ENCODE data around the gene COBLL1. TPM values are rescaled to one million over a fixed set of nuclear protein-coding genes. Genes with fewer than 3 reads are reported as not detected.

Gene COBLL1
- total RNA-seq, 1 experiment from 2014 or later: 47.0 TPM

GRCh38 chr2:164816046-164816445 is 25.6 kb downstream of the COBLL1 start:
- no peaks in the 10 kb centered on the region for H3K36me3 Mint-ChIP-seq (ENCODE audit: insufficient read depth, unreplicated experiment)
- ChIA-PET POLR2A (interaction anchor here (0.8 to 2.1 kb wide), 2 partner anchors 9 to 103 kb away, joined by 3 to 7 read pairs; no protein-coding TSS in a partner anchor), CTCF (interaction anchor here (0.7 to 0.8 kb wide), 3 partner anchors 9 to 100 kb away, joined by 3 read pairs; partner anchors contain the start of gene COBLL1)
- no TSS peak for BruUV-seq (replicated peaks)
- intact Hi-C loops (cut with micrococcal nuclease): no loop called here
- no peak for DNase-seq (ENCODE audit: unreplicated experiment)
- H3K9me3 Mint-ChIP-seq (ENCODE audit: unreplicated experiment): no peaks in the 10 kb centered on the region
- no peak overlapping the region for H3K4me3 Mint-ChIP-seq (ENCODE audit: unreplicated experiment)
- H3K27me3 Mint-ChIP-seq (ENCODE audit: insufficient read depth, unreplicated experiment): no peaks in the 10 kb centered on the region
- peaks cover under 1% of the 10 kb centered on the region for H3K4me1 Mint-ChIP-seq (ENCODE audit: insufficient read depth, unreplicated experiment)
- no peak overlapping the region for H3K27ac Mint-ChIP-seq (ENCODE audit: low read depth, unreplicated experiment)
- TF ChIP-seq, protein P1, sequence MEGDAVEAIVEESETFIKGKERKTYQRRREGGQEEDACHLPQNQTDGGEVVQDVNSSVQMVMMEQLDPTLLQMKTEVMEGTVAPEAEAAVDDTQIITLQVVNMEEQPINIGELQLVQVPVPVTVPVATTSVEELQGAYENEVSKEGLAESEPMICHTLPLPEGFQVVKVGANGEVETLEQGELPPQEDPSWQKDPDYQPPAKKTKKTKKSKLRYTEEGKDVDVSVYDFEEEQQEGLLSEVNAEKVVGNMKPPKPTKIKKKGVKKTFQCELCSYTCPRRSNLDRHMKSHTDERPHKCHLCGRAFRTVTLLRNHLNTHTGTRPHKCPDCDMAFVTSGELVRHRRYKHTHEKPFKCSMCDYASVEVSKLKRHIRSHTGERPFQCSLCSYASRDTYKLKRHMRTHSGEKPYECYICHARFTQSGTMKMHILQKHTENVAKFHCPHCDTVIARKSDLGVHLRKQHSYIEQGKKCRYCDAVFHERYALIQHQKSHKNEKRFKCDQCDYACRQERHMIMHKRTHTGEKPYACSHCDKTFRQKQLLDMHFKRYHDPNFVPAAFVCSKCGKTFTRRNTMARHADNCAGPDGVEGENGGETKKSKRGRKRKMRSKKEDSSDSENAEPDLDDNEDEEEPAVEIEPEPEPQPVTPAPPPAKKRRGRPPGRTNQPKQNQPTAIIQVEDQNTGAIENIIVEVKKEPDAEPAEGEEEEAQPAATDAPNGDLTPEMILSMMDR (IDR thresholded peaks at IDR 0.05; ENCODE audit: unreplicated experiment): no peak

GRCh38 chr2:164815071-164815793 is 26.4 kb downstream of the COBLL1 start:
- H3K27me3 Mint-ChIP-seq (ENCODE audit: insufficient read depth, unreplicated experiment): no peaks in the 10 kb centered on the region
- POLR2A ChIA-PET: interaction anchor here (0.9 to 2.1 kb wide), 2 partner anchors 8 to 26 kb away, joined by 3 to 7 read pairs; partner anchors contain the start of gene COBLL1
- no peaks in the 10 kb centered on the region for H3K9me3 Mint-ChIP-seq (ENCODE audit: unreplicated experiment)
- TF ChIP-seq, protein P1 (IDR thresholded peaks at IDR 0.05; ENCODE audit: unreplicated experiment): no peak
- no peak overlapping the region for H3K27ac Mint-ChIP-seq (ENCODE audit: low read depth, unreplicated experiment)
- peaks cover 5% of the 10 kb centered on the region for H3K4me1 Mint-ChIP-seq (ENCODE audit: insufficient read depth, unreplicated experiment)
- CTCF ChIA-PET: interaction anchor here (0.5 to 0.7 kb wide), 2 partner anchors 10 to 180 kb away, joined by 3 read pairs; no protein-coding TSS in a partner anchor
- H3K4me3 Mint-ChIP-seq (ENCODE audit: unreplicated experiment): no peak overlapping the region
- intact Hi-C loops (cut with micrococcal nuclease): no loop called here
- H3K36me3 Mint-ChIP-seq (ENCODE audit: insufficient read depth, unreplicated experiment): no peaks in the 10 kb centered on the region
- DNase-seq (ENCODE audit: unreplicated experiment): no peak
- BruUV-seq (replicated peaks): no TSS peak

DNA sequence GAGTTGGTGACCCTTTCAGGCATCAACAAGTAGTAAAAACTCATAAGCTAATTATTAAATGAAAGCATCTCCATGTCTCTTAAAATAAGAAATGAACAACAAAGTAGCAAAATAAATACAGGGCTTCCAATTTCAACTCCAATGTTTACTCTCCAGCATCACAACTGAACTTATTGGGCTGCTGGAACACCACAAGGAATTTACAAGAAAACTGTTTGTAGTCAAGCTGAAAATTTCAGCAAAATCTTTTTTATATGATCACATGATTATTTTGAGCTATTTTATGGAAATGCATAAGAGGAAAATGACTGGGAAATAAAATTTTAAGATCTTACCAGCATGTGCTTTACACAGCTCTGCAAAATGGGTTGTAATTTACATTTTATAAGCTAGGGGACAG is 28.1 kb downstream of the COBLL1 start:
- no peak overlapping the region for H3K27ac Mint-ChIP-seq (ENCODE audit: low read depth, unreplicated experiment)
- no TSS peak for BruUV-seq (replicated peaks)
- intact Hi-C loops (cut with micrococcal nuclease): no loop called here
- no peak for DNase-seq (ENCODE audit: unreplicated experiment)
- no peaks in the 10 kb centered on the region for H3K27me3 Mint-ChIP-seq (ENCODE audit: insufficient read depth, unreplicated experiment)
- H3K4me1 Mint-ChIP-seq (ENCODE audit: insufficient read depth, unreplicated experiment): peaks cover 5% of the 10 kb centered on the region
- TF ChIP-seq, protein P1 (IDR thresholded peaks at IDR 0.05; ENCODE audit: unreplicated experiment): no peak
- ChIA-PET CTCF (interaction anchor here (0.9 to 1.4 kb wide), 2 partner anchors 28 to 34 kb away, joined by 4 to 6 read pairs; partner anchors contain the start of gene COBLL1), POLR2A (interaction anchor here (0.6 to 1.2 kb wide), 5 partner anchors 11 to 1881 kb away, joined by 3 to 4 read pairs (median 4); no protein-coding TSS in a partner anchor)
- H3K4me3 Mint-ChIP-seq (ENCODE audit: unreplicated experiment): no peak overlapping the region
- H3K36me3 Mint-ChIP-seq (ENCODE audit: insufficient read depth, unreplicated experiment): no peaks in the 10 kb centered on the region
- no peaks in the 10 kb centered on the region for H3K9me3 Mint-ChIP-seq (ENCODE audit: unreplicated experiment)

DNA sequence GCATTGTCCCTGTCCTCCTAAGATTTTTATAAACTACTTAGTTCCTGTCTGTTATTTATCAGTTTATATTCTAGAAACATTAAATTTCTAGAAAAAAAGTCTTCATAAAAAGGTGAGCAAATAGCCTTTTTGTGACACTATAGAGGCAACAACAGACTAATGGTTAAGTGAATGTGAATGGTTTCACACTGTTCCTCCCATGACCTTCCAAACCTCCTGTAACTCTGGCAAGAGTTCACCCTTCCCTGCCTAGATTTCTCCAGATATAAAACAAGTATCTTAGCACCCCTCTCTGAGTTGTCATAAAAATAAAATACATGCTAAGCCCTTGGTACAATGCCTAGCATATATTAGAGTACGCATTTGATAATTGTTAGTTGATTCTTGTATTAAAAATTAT is 29.2 kb downstream of the COBLL1 start:
- TF ChIP-seq, protein P1 (IDR thresholded peaks at IDR 0.05; ENCODE audit: unreplicated experiment): no peak
- BruUV-seq (replicated peaks): no TSS peak
- H3K36me3 Mint-ChIP-seq (ENCODE audit: insufficient read depth, unreplicated experiment): no peaks in the 10 kb centered on the region
- intact Hi-C loops (cut with micrococcal nuclease): no loop called here
- H3K27me3 Mint-ChIP-seq (ENCODE audit: insufficient read depth, unreplicated experiment): no peaks in the 10 kb centered on the region
- no peak overlapping the region for H3K4me3 Mint-ChIP-seq (ENCODE audit: unreplicated experiment)
- CTCF ChIA-PET: no interaction called here
- POLR2A ChIA-PET: no interaction called here
- no peak for DNase-seq (ENCODE audit: unreplicated experiment)
- H3K9me3 Mint-ChIP-seq (ENCODE audit: unreplicated experiment): no peaks in the 10 kb centered on the region
- no peak overlapping the region for H3K27ac Mint-ChIP-seq (ENCODE audit: low read depth, unreplicated experiment)
- H3K4me1 Mint-ChIP-seq (ENCODE audit: insufficient read depth, unreplicated experiment): peaks cover 5% of the 10 kb centered on the region

All from MCF 10A (cell line).